Trophoblast cell (in vitro differentiated cells and primary cell): ENCODE measurements around the gene RAB30.

ENCODE experiments used
- DNase-seq, 2 donors: peaks; one replicate each; pipeline ENCODE4 v3.0.0-alpha.2; 2016
- H2AFZ ChIP-seq: 2 replicates; pipeline ENCODE4 v1.6.1; 2013; ENCODE audit warnings: low read length, moderate library complexity, mild to moderate bottlenecking; ENCODE audit not compliant: insufficient read depth, poor library complexity
- H2AK5ac ChIP-seq: 2 replicates; pipeline ENCODE4 v1.6.1; 2013; ENCODE audit warnings: mild to moderate bottlenecking, low read length
- H2BK120ac ChIP-seq: 2 replicates; pipeline ENCODE4 v1.6.1; 2013; ENCODE audit warnings: low read length, mild to moderate bottlenecking, moderate library complexity; ENCODE audit not compliant: insufficient read depth, poor library complexity
- H2BK12ac ChIP-seq: 2 replicates; pipeline ENCODE4 v1.6.1; 2013; ENCODE audit warnings: mild to moderate bottlenecking, low read length, moderate library complexity
- H2BK5ac ChIP-seq: 2 replicates; pipeline ENCODE4 v1.6.1; 2013; ENCODE audit warnings: low read length, low read depth, moderate library complexity, mild to moderate bottlenecking; ENCODE audit not compliant: poor library complexity
- H3K14ac ChIP-seq: 2 replicates; pipeline ENCODE4 v1.6.1; 2013; ENCODE audit warnings: mild to moderate bottlenecking, low read length
- H3K18ac ChIP-seq: 2 replicates; pipeline ENCODE4 v1.6.1; 2013; ENCODE audit warnings: mild to moderate bottlenecking, low read length
- H3K23ac ChIP-seq: 2 replicates; pipeline ENCODE4 v1.6.1; 2013; ENCODE audit warnings: low read length
- H3K27ac ChIP-seq: 2 replicates; pipeline ENCODE4 v1.5.1; 2013; ENCODE audit warnings: low read depth, mild to moderate bottlenecking, inconsistent platforms, low read length, moderate library complexity
- H3K27me3 ChIP-seq: 2 replicates; pipeline ENCODE4 v1.6.1; 2013; ENCODE audit warnings: inconsistent platforms, mild to moderate bottlenecking, low read length, moderate library complexity; ENCODE audit not compliant: insufficient read depth
- H3K36me3 ChIP-seq, 2 experiments: 1 replicate in 1 of 2; 2 replicates in 1 of 2; pipeline ENCODE4 v1.6.1; 2013; ENCODE audit warnings: low read length in 2 of 2, mild to moderate bottlenecking in 2 of 2, moderate library complexity in 1 of 2; ENCODE audit not compliant: insufficient read depth in 2 of 2, control insufficient read depth in 1 of 2
- H3K4ac ChIP-seq: 2 replicates; pipeline ENCODE4 v1.6.1; 2013; ENCODE audit warnings: low read depth, mild to moderate bottlenecking, low read length, moderate library complexity
- H3K4me1 ChIP-seq, 2 experiments: 1 replicate in 1 of 2; 2 replicates in 1 of 2; pipeline ENCODE4 v1.6.1; 2013; ENCODE audit warnings: low read length in 2 of 2, mild to moderate bottlenecking in 2 of 2, moderate library complexity in 1 of 2; ENCODE audit not compliant: insufficient read depth in 2 of 2, control insufficient read depth in 1 of 2
- H3K4me2 ChIP-seq: 2 replicates; pipeline ENCODE4 v1.6.1; 2013; ENCODE audit warnings: inconsistent platforms, mild to moderate bottlenecking, low read length, moderate library complexity
- H3K4me3 ChIP-seq: 2 replicates; pipeline ENCODE4 v1.5.1; 2013; ENCODE audit warnings: mild to moderate bottlenecking, low read depth, low read length, inconsistent platforms
- H3K79me1 ChIP-seq: one replicate; pipeline ENCODE4 v1.6.1; 2013; ENCODE audit warnings: low read length
- H3K79me2 ChIP-seq: 2 replicates; pipeline ENCODE4 v1.6.1; 2013; ENCODE audit warnings: low read length, mild to moderate bottlenecking; ENCODE audit not compliant: control insufficient read depth, insufficient read depth, poor library complexity
- H3K9ac ChIP-seq: 2 replicates; pipeline ENCODE4 v1.6.1; 2013; ENCODE audit warnings: mild to moderate bottlenecking, low read length
- H3K9me3 ChIP-seq: 2 replicates; pipeline ENCODE4 v1.6.1; 2013; ENCODE audit warnings: low read depth, mild to moderate bottlenecking, control low read depth, inconsistent platforms, low read length; ENCODE audit not compliant: insufficient read depth
- H4K12ac ChIP-seq: 2 replicates; pipeline ENCODE4 v1.6.1; 2013; ENCODE audit warnings: low read depth, mild to moderate bottlenecking, low read length, moderate library complexity
- H4K8ac ChIP-seq: 2 replicates; pipeline ENCODE4 v1.6.1; 2013; ENCODE audit warnings: low read depth, mild to moderate bottlenecking, low read length, moderate library complexity
- H4K91ac ChIP-seq: one replicate; pipeline ENCODE4 v1.6.1; 2013; ENCODE audit warnings: low read depth, mild to moderate bottlenecking, low read length, moderate library complexity
- WGBS: extraction: QIAGEN DNeasy Blood & Tissue Kit; methylation state at CpG from one replicate; pipeline ENCODE4 v1.1.7; 2013; ENCODE audit warnings: missing lambda C conversion rate; ENCODE audit not compliant: insufficient read length, insufficient coverage; ENCODE audit errors: extremely low coverage; 5-methylcytosine and 5-hydroxymethylcytosine counted together

Gene RAB30

GRCh38 chr11:83000381-83000780 is 71.3 kb downstream of the RAB30 start:
- Histone ChIP-seq H3K14ac (no peak overlapping the region), H2BK120ac (no peak overlapping the region), H3K4me2 (no peak overlapping the region), H3K79me2 (no peaks in the 10 kb centered on the region), H3K9me3 (no peaks in the 10 kb centered on the region), H4K12ac (no peak overlapping the region), H4K91ac (no peak overlapping the region), H4K8ac (no peak overlapping the region), H2BK5ac (no peak overlapping the region), H3K18ac (no peak overlapping the region), H2BK12ac (no peak overlapping the region), H3K27me3 (no peaks in the 10 kb centered on the region), H3K36me3 (no peaks in the 10 kb centered on the region), H3K4me3 (no peak overlapping the region), H3K79me1 (no peaks in the 10 kb centered on the region), H3K4ac (no peak overlapping the region), H3K23ac (no peak overlapping the region), H3K27ac (no peak overlapping the region), H3K4me1 (peaks cover 15 to 17% of the 10 kb centered on the region in 2 experiments), H2AFZ (no peak overlapping the region), H2AK5ac (no peak overlapping the region), H3K9ac (no peak overlapping the region)
- WGBS = no CpG with 5 or more reads among the region's 6 CpGs
- DNase-seq = peak; percentile 71 to 94

GRCh38 chr11:82999232-82999631 is 72.5 kb downstream of the RAB30 start:
- Histone ChIP-seq H3K27me3 (no peaks in the 10 kb centered on the region), H2BK12ac (no peak overlapping the region), H2AK5ac (no peak overlapping the region), H3K23ac (no peak overlapping the region), H3K36me3 (no peaks in the 10 kb centered on the region), H3K4me2 (no peak overlapping the region), H3K27ac (no peak overlapping the region), H3K79me2 (no peaks in the 10 kb centered on the region), H2BK5ac (no peak overlapping the region), H4K12ac (no peak overlapping the region), H4K8ac (no peak overlapping the region), H3K4me3 (no peak overlapping the region), H3K14ac (no peak overlapping the region), H3K9me3 (no peaks in the 10 kb centered on the region), H3K18ac (no peak overlapping the region), H4K91ac (no peak overlapping the region), H3K9ac (no peak overlapping the region), H2AFZ (no peak overlapping the region), H3K4me1 (peaks cover 15 to 17% of the 10 kb centered on the region in 2 experiments), H3K79me1 (no peaks in the 10 kb centered on the region), H2BK120ac (no peak overlapping the region), H3K4ac (no peak overlapping the region)
- DNase-seq = no peak

GRCh38 chr11:82998697-82999096 is 73.0 kb downstream of the RAB30 start:
- H3K4me3 ChIP-seq = no peak overlapping the region
- H3K18ac ChIP-seq = no peak overlapping the region
- H3K9ac ChIP-seq = no peak overlapping the region
- no peak overlapping the region for H2BK5ac ChIP-seq
- H2AK5ac ChIP-seq = no peak overlapping the region
- H3K9me3 ChIP-seq = no peaks in the 10 kb centered on the region
- no peaks in the 10 kb centered on the region for H3K79me1 ChIP-seq
- H3K4me1 ChIP-seq = peaks cover 15 to 17% of the 10 kb centered on the region in 2 experiments
- H3K14ac ChIP-seq = no peak overlapping the region
- WGBS = no CpG with 5 or more reads among the region's 2 CpGs
- H3K36me3 ChIP-seq = no peaks in the 10 kb centered on the region
- H3K23ac ChIP-seq = no peak overlapping the region
- H3K27me3 ChIP-seq = no peaks in the 10 kb centered on the region
- no peak overlapping the region for H4K91ac ChIP-seq
- no peak overlapping the region for H2AFZ ChIP-seq
- H3K4ac ChIP-seq = no peak overlapping the region
- H4K8ac ChIP-seq = no peak overlapping the region
- no peaks in the 10 kb centered on the region for H3K79me2 ChIP-seq
- no peak overlapping the region for H2BK120ac ChIP-seq
- no peak overlapping the region for H3K27ac ChIP-seq
- H2BK12ac ChIP-seq = no peak overlapping the region
- no peak overlapping the region for H4K12ac ChIP-seq
- H3K4me2 ChIP-seq = no peak overlapping the region
- peak; percentile 62 to 74 for DNase-seq

DNA sequence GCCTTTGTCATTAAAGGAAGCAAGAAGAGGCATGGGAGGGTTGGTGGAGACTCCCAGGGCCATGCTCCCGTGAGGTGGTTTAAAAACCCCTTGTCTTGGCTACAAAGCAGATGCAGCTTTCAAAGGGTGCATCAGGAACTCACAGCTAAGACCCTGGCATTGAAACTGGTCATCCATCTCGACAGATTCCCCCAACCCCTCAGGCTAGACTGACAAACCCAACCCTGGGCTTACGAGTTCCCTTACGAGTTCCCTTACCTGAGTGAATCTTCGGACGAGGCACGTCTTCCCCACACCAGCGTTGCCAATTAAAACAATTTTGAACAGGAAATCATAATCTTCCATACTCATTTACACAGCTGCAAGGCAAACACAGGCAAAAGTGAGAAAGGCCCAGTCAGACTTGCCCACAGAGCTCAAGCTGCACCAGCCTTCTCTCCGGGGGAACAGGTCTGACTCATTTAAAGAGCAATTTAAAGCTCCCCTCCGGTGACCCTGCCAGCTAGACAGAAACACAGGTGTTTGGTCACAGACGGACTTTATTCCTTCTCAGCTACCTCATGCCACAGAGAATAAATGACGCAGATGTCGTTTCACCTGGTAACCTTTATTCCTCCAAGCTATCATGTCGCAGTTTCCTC is 74.6 kb downstream of the RAB30 start:
- Histone ChIP-seq H3K27me3 (no peaks in the 10 kb centered on the region), H2AFZ (no peak overlapping the region), H3K9ac (no peak overlapping the region), H4K12ac (no peak overlapping the region), H2BK5ac (peak overlapping the region; percentile 15), H3K79me2 (no peaks in the 10 kb centered on the region), H3K4me2 (no peak overlapping the region), H3K4ac (no peak overlapping the region), H3K9me3 (no peaks in the 10 kb centered on the region), H3K18ac (no peak overlapping the region), H4K8ac (no peak overlapping the region), H3K4me1 (peaks cover 15 to 17% of the 10 kb centered on the region in 2 experiments), H3K79me1 (no peaks in the 10 kb centered on the region), H2BK120ac (no peak overlapping the region), H3K14ac (no peak overlapping the region), H3K23ac (no peak overlapping the region), H4K91ac (no peak overlapping the region), H2BK12ac (peak overlapping the region; percentile 8), H3K27ac (no peak overlapping the region), H2AK5ac (no peak overlapping the region), H3K36me3 (no peaks in the 10 kb centered on the region), H3K4me3 (no peak overlapping the region)
- peak; percentile 54 to 55 for DNase-seq
- no CpG with 5 or more reads among the region's 14 CpGs for WGBS
